Neuronal stem cell (in vitro differentiated cells): Measurements from ENCODE around the gene SLC26A6.
A peak's percentile ranks its signal among the peaks of the same experiment; 100 is the strongest.

Experiments
- DNase-seq: peaks from one replicate; pipeline ENCODE4 v3.0.0-alpha.2; 2013; ENCODE audit warnings: low spot score
- H2AFZ ChIP-seq: one replicate; pipeline ENCODE4 v1.6.1; 2013; ENCODE audit warnings: mild to moderate bottlenecking, low read length, inconsistent platforms
- H2AK5ac ChIP-seq: 2 replicates; pipeline ENCODE4 v1.6.1; 2013; ENCODE audit warnings: low read depth, mild to moderate bottlenecking, inconsistent platforms, low read length, moderate library complexity, mixed read lengths
- H2BK120ac ChIP-seq: 2 replicates; pipeline ENCODE4 v1.6.1; 2013; ENCODE audit warnings: low read depth, mild to moderate bottlenecking, inconsistent platforms, low read length, moderate library complexity, mixed read lengths
- H2BK12ac ChIP-seq: one replicate; pipeline ENCODE4 v1.6.1; 2013; ENCODE audit warnings: low read length, inconsistent platforms
- H2BK15ac ChIP-seq: 2 replicates; pipeline ENCODE4 v1.6.1; 2013; ENCODE audit warnings: mild to moderate bottlenecking, low read length, inconsistent platforms, mixed read lengths
- H2BK5ac ChIP-seq: one replicate; pipeline ENCODE4 v1.6.1; 2013; ENCODE audit warnings: inconsistent platforms, mild to moderate bottlenecking, low read length, moderate library complexity
- H3K14ac ChIP-seq: one replicate; pipeline ENCODE4 v1.6.1; 2013; ENCODE audit warnings: low read length, inconsistent platforms
- H3K18ac ChIP-seq: 2 replicates; pipeline ENCODE4 v1.6.1; 2013; ENCODE audit warnings: low read length, inconsistent platforms
- H3K23ac ChIP-seq: 2 replicates; pipeline ENCODE4 v1.6.1; 2013; ENCODE audit warnings: low read depth, mild to moderate bottlenecking, mixed read lengths, low read length, inconsistent platforms; ENCODE audit not compliant: poor library complexity
- H3K27ac ChIP-seq: replicated peaks from 3 replicates; pipeline ENCODE4 v1.5.1; 2013; ENCODE audit warnings: low read length, inconsistent platforms
- H3K27me3 ChIP-seq, 3 experiments: 2 replicates each; pipeline ENCODE4 v1.6.1; 2013; ENCODE audit warnings: low read length in 3 of 3, mild to moderate bottlenecking in 2 of 3, inconsistent platforms in 1 of 3, low read depth in 1 of 3, mixed read lengths in 1 of 3, moderate library complexity in 1 of 3; ENCODE audit not compliant: control insufficient read depth in 3 of 3, insufficient read depth in 3 of 3
- H3K36me3 ChIP-seq, 2 donors: replicated peaks in 1 of 2; 2 replicates each; pipeline ENCODE4 v1.6.1; 2013; ENCODE audit warnings: low read length in 2 of 2; ENCODE audit not compliant: control insufficient read depth in 2 of 2, insufficient read depth in 2 of 2
- H3K4ac ChIP-seq: 2 replicates; pipeline ENCODE4 v1.6.1; 2013; ENCODE audit warnings: inconsistent platforms, mild to moderate bottlenecking, low read length, moderate library complexity
- H3K4me1 ChIP-seq, 2 donors: 1 replicate in 1 of 2; 2 replicates in 1 of 2; pipeline ENCODE4 v1.6.1; 2013; ENCODE audit warnings: low read length in 2 of 2, low read depth in 1 of 2; ENCODE audit not compliant: control insufficient read depth in 2 of 2, insufficient read depth in 1 of 2
- H3K4me2 ChIP-seq: one replicate; pipeline ENCODE4 v1.6.1; 2013; ENCODE audit warnings: mild to moderate bottlenecking, low read length, inconsistent platforms; ENCODE audit not compliant: insufficient read depth, poor library complexity, severe bottlenecking
- H3K4me3 ChIP-seq, 2 donors: 2 replicates each; pipeline ENCODE4 v1.5.1; 2013; ENCODE audit warnings: low read length in 2 of 2, mild to moderate bottlenecking in 2 of 2, inconsistent platforms in 1 of 2, moderate library complexity in 1 of 2
- H3K79me1 ChIP-seq: one replicate; pipeline ENCODE4 v1.6.1; 2013; ENCODE audit warnings: low read depth, mild to moderate bottlenecking, inconsistent platforms, low read length, moderate library complexity
- H3K9ac ChIP-seq: one replicate; pipeline ENCODE4 v1.6.1; 2013; ENCODE audit warnings: mild to moderate bottlenecking, low read depth, low read length, inconsistent platforms; ENCODE audit not compliant: poor library complexity
- H3K9me3 ChIP-seq, 2 donors: replicated peaks in 1 of 2; 2 replicates each; pipeline versions ENCODE3 to v1.6.1; 2013; ENCODE audit warnings: low read length in 2 of 2, mild to moderate bottlenecking in 2 of 2, inconsistent platforms in 1 of 2, low read depth in 1 of 2, mixed read lengths in 1 of 2, moderate library complexity in 1 of 2; ENCODE audit not compliant: control insufficient read depth in 2 of 2, insufficient read depth in 1 of 2
- H4K8ac ChIP-seq: one replicate; pipeline ENCODE4 v1.6.1; 2013; ENCODE audit warnings: low read depth, mild to moderate bottlenecking, inconsistent platforms, low read length, moderate library complexity
- H4K91ac ChIP-seq: one replicate; pipeline ENCODE4 v1.6.1; 2013; ENCODE audit warnings: low read length, low read depth, mild to moderate bottlenecking, inconsistent platforms; ENCODE audit not compliant: poor library complexity
- WGBS, 2 donors: extraction: QIAGEN DNeasy Blood & Tissue Kit; methylation state at CpG; one replicate each; pipeline ENCODE4 v1.1.7; 2013; ENCODE audit warnings: missing lambda C conversion rate in 2 of 2, mixed read lengths in 1 of 2; ENCODE audit not compliant: insufficient read length in 2 of 2, insufficient replicate concordance in 1 of 2; ENCODE audit errors: extremely low coverage in 2 of 2; 5-methylcytosine and 5-hydroxymethylcytosine counted together

SLC26A6 gene

DNA sequence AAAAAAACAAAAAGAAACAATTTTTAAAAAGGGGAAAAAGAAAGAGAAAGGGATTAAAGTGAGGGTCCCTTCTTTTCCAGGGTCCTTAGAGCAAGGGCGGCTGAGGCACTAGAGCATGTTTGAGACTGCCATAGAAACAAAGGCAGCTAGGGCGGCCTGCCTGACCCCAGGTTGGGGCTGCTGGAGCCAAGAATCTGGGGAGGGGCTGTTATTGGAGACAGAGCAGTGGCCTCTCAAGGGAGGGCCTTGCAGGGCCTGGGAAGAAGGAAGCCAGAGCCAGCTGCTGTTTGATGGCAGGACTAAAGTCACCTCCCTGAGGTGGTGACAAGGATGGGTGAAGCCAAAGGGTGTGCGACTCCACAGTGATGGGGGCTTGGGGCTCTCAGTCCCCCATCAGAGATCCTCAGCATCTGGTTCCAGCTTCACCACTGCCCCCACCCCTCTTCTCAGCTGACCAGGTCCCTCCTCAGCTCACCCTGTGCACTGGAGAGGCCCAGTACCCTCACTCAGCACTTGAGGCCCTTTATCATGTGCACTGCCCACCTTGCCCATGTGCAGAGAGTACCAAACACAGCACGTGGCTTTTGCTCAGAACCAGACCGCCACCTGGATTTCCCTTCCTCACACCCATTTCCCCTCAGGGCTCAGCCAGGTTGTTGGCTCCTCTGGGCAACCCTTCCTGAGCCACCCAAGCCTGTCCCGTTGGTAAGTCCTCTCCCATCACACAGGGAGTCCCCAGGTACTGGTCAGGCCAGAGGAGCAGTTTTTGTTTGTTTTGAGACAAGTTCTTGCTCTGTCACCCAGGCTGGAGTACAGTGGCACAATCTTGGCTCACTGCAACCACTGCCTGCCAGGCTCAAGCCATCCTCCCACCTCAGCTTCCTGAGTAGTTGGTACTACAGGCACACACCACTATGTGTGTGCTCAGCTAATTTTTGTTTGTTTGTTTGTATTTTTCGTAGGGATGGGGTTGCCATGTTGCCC, 15.4 kb downstream of the SLC26A6 start:
- Histone ChIP-seq H2BK5ac (no peak overlapping the region), H3K18ac (peak overlapping the region; percentile 89), H4K91ac (no peak overlapping the region), H3K79me1 (peaks cover 2% of the 10 kb centered on the region), H3K4me2 (no peak overlapping the region), H3K4me3 (no peak overlapping the region), H2BK12ac (no peak overlapping the region), H3K9ac (no peak overlapping the region), H3K27ac (peak overlapping the region; percentile 13), H3K4ac (no peak overlapping the region), H4K8ac (no peak overlapping the region), H3K9me3 (peaks cover 8 to 28% of the 10 kb centered on the region in 2 donors), H2BK15ac (no peak overlapping the region), H3K14ac (no peak overlapping the region), H2AK5ac (peak overlapping the region; percentile 93), H3K36me3 (peaks cover 11 to 39% of the 10 kb centered on the region in 2 donors), H2AFZ (no peak overlapping the region), H2BK120ac (no peak overlapping the region), H3K23ac (no peak overlapping the region), H3K27me3 (no peaks in the 10 kb centered on the region), H3K4me1 (peaks cover 0 to 5% of the 10 kb centered on the region in 2 donors)
- no peak for DNase-seq
- no CpG with 5 or more reads among the region's 7 CpGs for WGBS, 2 donors

DNA sequence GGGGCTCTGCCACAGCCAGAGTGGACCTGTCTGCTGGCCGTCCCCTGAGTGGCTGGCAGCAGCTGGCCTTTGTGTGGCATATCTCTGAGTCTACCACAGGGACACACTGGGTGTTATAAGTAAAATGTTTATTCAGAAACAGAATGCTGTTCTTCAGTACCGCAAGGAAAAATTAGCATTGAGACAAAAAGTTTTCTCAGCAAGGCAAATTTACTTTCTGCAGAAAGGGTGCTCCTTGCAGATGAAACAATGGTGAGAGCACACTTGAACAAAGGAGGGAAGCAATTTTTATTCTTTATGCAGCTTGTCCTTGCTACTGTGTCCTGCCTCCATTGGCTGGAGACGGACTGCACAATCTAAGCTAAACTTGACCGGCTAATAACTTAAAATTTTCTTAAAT, 17.7 kb downstream of the SLC26A6 start:
- Histone ChIP-seq H3K27ac (no peak overlapping the region), H3K4me1 (peaks cover 0 to 5% of the 10 kb centered on the region in 2 donors), H3K4ac (no peak overlapping the region), H4K91ac (no peak overlapping the region), H4K8ac (no peak overlapping the region), H2BK12ac (no peak overlapping the region), H2AFZ (no peak overlapping the region), H3K14ac (no peak overlapping the region), H3K4me2 (no peak overlapping the region), H3K4me3 (no peak overlapping the region), H3K18ac (no peak overlapping the region), H3K23ac (no peak overlapping the region), H2AK5ac (no peak overlapping the region), H3K9me3 (peaks cover 8 to 28% of the 10 kb centered on the region in 2 donors), H2BK5ac (no peak overlapping the region), H3K27me3 (no peaks in the 10 kb centered on the region), H3K9ac (no peak overlapping the region), H3K79me1 (no peaks in the 10 kb centered on the region), H2BK120ac (no peak overlapping the region), H2BK15ac (no peak overlapping the region), H3K36me3 (peaks cover 5 to 36% of the 10 kb centered on the region in 2 donors)
- WGBS, 2 donors: no CpG with 5 or more reads among the region's 4 CpGs
- no peak for DNase-seq

DNA sequence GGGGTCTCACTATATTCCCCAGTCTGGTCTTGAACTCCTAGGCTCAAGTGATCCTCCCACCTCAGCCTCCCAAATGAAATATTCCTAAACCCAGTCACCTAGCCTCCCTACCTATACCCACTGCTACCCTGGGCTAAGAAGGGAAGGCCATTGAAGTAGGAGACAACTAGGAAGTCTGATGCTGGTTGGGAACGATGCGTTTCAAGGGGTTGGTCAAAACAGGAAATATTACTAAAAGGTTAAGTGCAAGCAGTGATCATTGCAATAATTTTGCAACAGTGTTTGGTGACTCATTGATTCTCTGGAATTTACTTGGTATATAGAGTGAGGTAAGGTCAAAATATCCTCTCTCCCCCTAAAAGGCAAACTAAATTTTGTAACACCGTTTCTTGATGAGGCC, 21.2 kb downstream of the SLC26A6 start:
- H2BK15ac ChIP-seq: no peak overlapping the region
- no peaks in the 10 kb centered on the region for H3K4me1 ChIP-seq
- H3K23ac ChIP-seq: no peak overlapping the region
- peaks cover 6% of the 10 kb centered on the region for H3K79me1 ChIP-seq
- no peak overlapping the region for H3K9ac ChIP-seq
- no peak overlapping the region for H3K18ac ChIP-seq
- H3K9me3 ChIP-seq: peaks cover 8 to 28% of the 10 kb centered on the region in 2 donors
- no CpG with 5 or more reads among the region's 3 CpGs for WGBS, 2 donors
- no peak overlapping the region for H3K4ac ChIP-seq
- H3K36me3 ChIP-seq: peaks cover 0 to 11% of the 10 kb centered on the region in 2 donors
- no peak overlapping the region for H4K91ac ChIP-seq
- no peak overlapping the region for H2BK5ac ChIP-seq
- no peak overlapping the region for H3K4me3 ChIP-seq
- no peak overlapping the region for H2AFZ ChIP-seq
- H3K14ac ChIP-seq: no peak overlapping the region
- H2BK120ac ChIP-seq: no peak overlapping the region
- no peak overlapping the region for H4K8ac ChIP-seq
- no peak overlapping the region for H3K4me2 ChIP-seq
- H2BK12ac ChIP-seq: no peak overlapping the region
- H3K27me3 ChIP-seq: no peaks in the 10 kb centered on the region
- no peak overlapping the region for H2AK5ac ChIP-seq
- no peak for DNase-seq
- no peak overlapping the region for H3K27ac ChIP-seq

DNA sequence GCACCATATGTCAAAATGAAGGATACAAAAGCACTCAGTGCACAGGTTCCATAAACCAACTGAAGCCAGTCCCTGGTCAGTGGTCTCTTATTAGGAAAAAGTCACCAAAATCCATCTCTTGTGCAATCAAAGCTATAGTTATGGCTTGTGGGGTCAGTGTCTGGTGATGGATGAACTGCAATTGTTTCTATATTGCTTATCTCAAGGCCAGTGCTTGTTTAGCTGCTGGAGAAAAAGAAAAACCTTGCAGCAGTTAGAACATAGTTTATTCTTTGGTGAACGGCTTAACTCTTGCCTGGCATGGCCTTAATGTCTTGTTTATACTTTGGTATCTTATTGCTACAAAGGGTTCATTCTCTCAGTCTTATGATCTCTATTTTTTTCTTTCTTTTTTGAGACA, 23.0 kb downstream of the SLC26A6 start:
- peaks cover 3 to 12% of the 10 kb centered on the region in 2 donors for H3K9me3 ChIP-seq
- no peak overlapping the region for H3K23ac ChIP-seq
- H3K14ac ChIP-seq: no peak overlapping the region
- no peak overlapping the region for H2AFZ ChIP-seq
- no peak overlapping the region for H3K4ac ChIP-seq
- no peak overlapping the region for H2AK5ac ChIP-seq
- no CpG with 5 or more reads among the region's 1 CpG for WGBS, 2 donors
- H4K8ac ChIP-seq: no peak overlapping the region
- no peak overlapping the region for H2BK5ac ChIP-seq
- H3K27ac ChIP-seq: no peak overlapping the region
- no peak overlapping the region for H2BK12ac ChIP-seq
- no peak overlapping the region for H3K4me2 ChIP-seq
- no peak overlapping the region for H2BK15ac ChIP-seq
- no peak overlapping the region for H2BK120ac ChIP-seq
- H3K18ac ChIP-seq: no peak overlapping the region
- peaks cover 0 to 20% of the 10 kb centered on the region in 2 donors for H3K36me3 ChIP-seq
- H3K27me3 ChIP-seq: no peaks in the 10 kb centered on the region
- H3K4me3 ChIP-seq: no peak overlapping the region
- no peak overlapping the region for H4K91ac ChIP-seq
- H3K9ac ChIP-seq: no peak overlapping the region
- peaks cover 0 to 5% of the 10 kb centered on the region in 2 donors for H3K4me1 ChIP-seq
- peaks cover 9% of the 10 kb centered on the region for H3K79me1 ChIP-seq
- no peak for DNase-seq
